ENCODE measurements around the gene YBX3. TPM values are rescaled to one million over a fixed set of nuclear protein-coding genes. Genes with fewer than 3 reads are reported as not detected.

Gene YBX3
- total and polyA plus RNA-seq, 2 donors from 2014 or later = 86.9 to 347 TPM

GRCh38 chr12:10668526-10668925 is 54.6 kb downstream of the YBX3 start:
- H3K4me1 ChIP-seq (ENCODE audit: control insufficient read depth in 2 of 3, insufficient read depth in 2 of 3, low read depth in 1 of 3, low read length in 3 of 3) = no peaks in the 10 kb centered on the region
- no peaks in the 10 kb centered on the region for H3K27me3 ChIP-seq (ENCODE audit: control insufficient read depth, insufficient read depth, low read length)
- FAIRE-seq (no peak), DNase-seq (no peak)
- no peak overlapping the region for H3K4me3 ChIP-seq (ENCODE audit: low read length in 3 of 3)
- H3K27ac ChIP-seq (ENCODE audit: low read depth in 2 of 2, low read length in 2 of 2) = no peak overlapping the region
- TF ChIP-seq CTCF (IDR thresholded peaks at IDR 0.05; ENCODE audit: borderline replicate concordance, extremely low read depth, insufficient read depth) = no peak
- no peaks in the 10 kb centered on the region for H3K9me3 ChIP-seq (ENCODE audit: control insufficient read depth in 2 of 3, insufficient read depth in 1 of 3, low read length in 3 of 3)
- intact Hi-C loops (cut with DNase I) = no loop called here
- H3K9ac ChIP-seq (ENCODE audit: low read length in 3 of 3) = no peak overlapping the region
- no peaks in the 10 kb centered on the region for H3K36me3 ChIP-seq (ENCODE audit: control insufficient read depth in 2 of 3, insufficient read depth in 3 of 3, low read length in 3 of 3)

- FAIRE-seq (no peak), DNase-seq (no peak)
- no peak overlapping the region for H3K27ac ChIP-seq (ENCODE audit: low read depth in 2 of 2, low read length in 2 of 2)
- H3K36me3 ChIP-seq (ENCODE audit: control insufficient read depth in 2 of 3, insufficient read depth in 3 of 3, low read length in 3 of 3) = no peaks in the 10 kb centered on the region
- no peak for TF ChIP-seq CTCF (IDR thresholded peaks at IDR 0.05; ENCODE audit: borderline replicate concordance, extremely low read depth, insufficient read depth)
- H3K27me3 ChIP-seq (ENCODE audit: control insufficient read depth, insufficient read depth, low read length) = no peaks in the 10 kb centered on the region
- intact Hi-C loops (cut with DNase I) = no loop called here
- no peaks in the 10 kb centered on the region for H3K9me3 ChIP-seq (ENCODE audit: control insufficient read depth in 2 of 3, insufficient read depth in 1 of 3, low read length in 3 of 3)
- no peak overlapping the region for H3K9ac ChIP-seq (ENCODE audit: low read length in 3 of 3)
- H3K4me1 ChIP-seq (ENCODE audit: control insufficient read depth in 2 of 3, insufficient read depth in 2 of 3, low read depth in 1 of 3, low read length in 3 of 3) = no peaks in the 10 kb centered on the region
- no peak overlapping the region for H3K4me3 ChIP-seq (ENCODE audit: low read length in 3 of 3)
Measured at GRCh38 chr12:10667581-10667980, 55.5 kb downstream of the YBX3 start.

GRCh38 chr12:10664499-10664898 is 58.6 kb downstream of the YBX3 start:
- no peak overlapping the region for H3K9ac ChIP-seq (ENCODE audit: low read length in 3 of 3)
- no peaks in the 10 kb centered on the region for H3K36me3 ChIP-seq (ENCODE audit: control insufficient read depth in 2 of 3, insufficient read depth in 3 of 3, low read length in 3 of 3)
- intact Hi-C loops (cut with DNase I) = no loop called here
- no peak for TF ChIP-seq CTCF (IDR thresholded peaks at IDR 0.05; ENCODE audit: borderline replicate concordance, extremely low read depth, insufficient read depth)
- DNase-seq (no peak), FAIRE-seq (no peak)
- H3K27ac ChIP-seq (ENCODE audit: low read depth in 2 of 2, low read length in 2 of 2) = no peak overlapping the region
- no peak overlapping the region for H3K4me3 ChIP-seq (ENCODE audit: low read length in 3 of 3)
- no peaks in the 10 kb centered on the region for H3K9me3 ChIP-seq (ENCODE audit: control insufficient read depth in 2 of 3, insufficient read depth in 1 of 3, low read length in 3 of 3)
- no peaks in the 10 kb centered on the region for H3K4me1 ChIP-seq (ENCODE audit: control insufficient read depth in 2 of 3, insufficient read depth in 2 of 3, low read depth in 1 of 3, low read length in 3 of 3)
- H3K27me3 ChIP-seq (ENCODE audit: control insufficient read depth, insufficient read depth, low read length) = no peaks in the 10 kb centered on the region

- Histone ChIP-seq H3K27ac (ENCODE audit: low read depth in 2 of 2, low read length in 2 of 2) (no peak overlapping the region), H3K4me1 (ENCODE audit: control insufficient read depth in 2 of 3, insufficient read depth in 2 of 3, low read depth in 1 of 3, low read length in 3 of 3) (no peaks in the 10 kb centered on the region), H3K9ac (ENCODE audit: low read length in 3 of 3) (no peak overlapping the region), H3K36me3 (ENCODE audit: control insufficient read depth in 2 of 3, insufficient read depth in 3 of 3, low read length in 3 of 3) (no peaks in the 10 kb centered on the region), H3K9me3 (ENCODE audit: control insufficient read depth in 2 of 3, insufficient read depth in 1 of 3, low read length in 3 of 3) (no peaks in the 10 kb centered on the region), H3K4me3 (ENCODE audit: low read length in 3 of 3) (no peak overlapping the region), H3K27me3 (ENCODE audit: control insufficient read depth, insufficient read depth, low read length) (no peaks in the 10 kb centered on the region)
- FAIRE-seq (no peak), DNase-seq (no peak)
- TF ChIP-seq CTCF (IDR thresholded peaks at IDR 0.05; ENCODE audit: borderline replicate concordance, extremely low read depth, insufficient read depth) = no peak
- intact Hi-C loops (cut with DNase I) = no loop called here
Measured at GRCh38 chr12:10663869-10664268, 59.3 kb downstream of the YBX3 start.
